GM12873 (cell line): ENCODE measurements around the gene BCOR.

Experiments used
- CTCF ChIP-seq: IDR thresholded peaks from 2 replicates; pipeline ENCODE4 v1.5.1; 2012; ENCODE audit warnings: low read depth, mild to moderate bottlenecking, moderate library complexity, low read length, control low read depth; ENCODE audit not compliant: insufficient read depth; ENCODE audit errors: missing control alignments

BCOR gene

GRCh38 chrX:40095583-40096394 lies 2.0 kb downstream of the BCOR start:
- no peak for TF ChIP-seq CTCF

- no peak for TF ChIP-seq CTCF
Measured at GRCh38 chrX:40094900-40095582, 2.7 kb downstream of the BCOR start.

GRCh38 chrX:40094041-40094899 lies 3.5 kb downstream of the BCOR start:
- TF ChIP-seq CTCF = no peak

GRCh38 chrX:40093586-40093985 lies 4.2 kb downstream of the BCOR start:
- no peak for TF ChIP-seq CTCF

- no peak for TF ChIP-seq CTCF
Measured at GRCh38 chrX:40092808-40093435, 4.8 kb downstream of the BCOR start.

GRCh38 chrX:40091691-40092421 lies 5.9 kb downstream of the BCOR start:
- no peak for TF ChIP-seq CTCF
